T-helper 1 cell treated with Interleukin-12 subunit alpha and Interleukin-12 subunit beta and Interleukin-4 antibody, amounts not matched to agents 30 μg/mL and 1 μg/mL, for 36 hours (primary cell): Measurements from ENCODE around the gene ARHGEF40.

Experiments
- H3K27ac Mint-ChIP-seq: one replicate; pipeline ENCODE4 v1.8.0; 2021; ENCODE audit warnings: mild to moderate bottlenecking, mixed read lengths
- H3K27me3 Mint-ChIP-seq: one replicate; pipeline ENCODE4 v1.8.0; 2021; ENCODE audit warnings: low read depth, mixed read lengths
- H3K36me3 Mint-ChIP-seq: one replicate; pipeline ENCODE4 v1.8.0; 2021; ENCODE audit warnings: low read depth, mixed read lengths
- H3K4me1 Mint-ChIP-seq: one replicate; pipeline ENCODE4 v1.8.0; 2021; ENCODE audit warnings: low read depth, mixed read lengths
- H3K4me3 Mint-ChIP-seq: one replicate; pipeline ENCODE4 v1.8.0; 2021; ENCODE audit warnings: mild to moderate bottlenecking, moderate library complexity, mixed read lengths
- H3K9me3 Mint-ChIP-seq: one replicate; pipeline ENCODE4 v1.8.0; 2021; ENCODE audit warnings: mixed read lengths

Gene ARHGEF40

DNA sequence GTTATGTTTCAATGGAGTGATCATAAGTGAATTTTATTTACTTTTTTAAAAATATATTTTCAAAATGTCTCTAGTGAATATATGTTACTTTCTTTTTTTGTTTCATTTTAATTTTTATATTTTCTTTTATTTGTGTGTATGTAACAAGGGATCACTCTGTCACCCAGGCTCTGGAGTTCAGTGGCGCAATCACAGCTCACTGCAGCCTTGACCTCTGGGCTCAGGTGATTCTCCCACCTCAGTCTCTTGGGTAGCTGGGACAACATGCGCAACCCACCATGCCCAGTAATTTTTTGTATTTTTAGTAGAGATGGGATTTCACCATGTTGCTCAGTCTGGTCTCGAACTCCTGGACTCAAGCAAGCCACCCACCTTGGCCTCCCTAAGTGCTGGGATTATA, 48.8 kb downstream of the ARHGEF40 start:
- Mint-ChIP-seq H3K4me3 (no peak overlapping the region), H3K27me3 (peaks cover 4% of the 10 kb centered on the region), H3K36me3 (no peaks in the 10 kb centered on the region)

DNA sequence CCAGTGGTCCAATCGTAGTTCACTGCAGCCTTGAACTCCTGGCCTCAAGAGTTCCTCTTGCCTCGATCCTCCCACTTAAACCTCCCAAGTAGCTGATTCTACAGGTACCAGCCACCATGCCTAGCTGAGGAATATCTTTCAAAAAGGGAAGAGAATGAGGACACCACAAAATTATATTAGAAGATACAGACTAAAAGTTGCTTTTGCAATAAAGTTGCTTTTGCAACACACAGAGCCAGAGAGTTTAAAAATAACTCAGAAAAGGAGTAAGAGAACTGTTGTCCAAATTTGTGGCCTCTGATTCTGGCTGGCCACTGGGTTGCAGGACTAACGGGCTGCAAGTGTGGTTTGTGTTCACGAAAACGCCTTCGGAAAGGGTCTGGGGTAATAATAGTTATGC, 50.6 kb downstream of the ARHGEF40 start:
- Mint-ChIP-seq H3K9me3 (peaks cover 4% of the 10 kb centered on the region), H3K4me1 (peaks cover 3% of the 10 kb centered on the region), H3K27ac (no peak overlapping the region), H3K4me3 (no peak overlapping the region), H3K36me3 (no peaks in the 10 kb centered on the region), H3K27me3 (peaks cover 11% of the 10 kb centered on the region)

More for the DNA sequence above, 48.8 kb downstream of the ARHGEF40 start:
- H3K27ac Mint-ChIP-seq: no peak overlapping the region
- no peaks in the 10 kb centered on the region for H3K9me3 Mint-ChIP-seq
- H3K4me1 Mint-ChIP-seq: peaks cover 3% of the 10 kb centered on the region

- Mint-ChIP-seq H3K36me3 (no peaks in the 10 kb centered on the region), H3K27me3 (peaks cover 13% of the 10 kb centered on the region), H3K9me3 (peaks cover 4% of the 10 kb centered on the region), H3K4me1 (peaks cover 3% of the 10 kb centered on the region), H3K4me3 (no peak overlapping the region), H3K27ac (no peak overlapping the region)
Observed at GRCh38 chr14:21121122-21121521, 51.0 kb downstream of the ARHGEF40 start.

DNA sequence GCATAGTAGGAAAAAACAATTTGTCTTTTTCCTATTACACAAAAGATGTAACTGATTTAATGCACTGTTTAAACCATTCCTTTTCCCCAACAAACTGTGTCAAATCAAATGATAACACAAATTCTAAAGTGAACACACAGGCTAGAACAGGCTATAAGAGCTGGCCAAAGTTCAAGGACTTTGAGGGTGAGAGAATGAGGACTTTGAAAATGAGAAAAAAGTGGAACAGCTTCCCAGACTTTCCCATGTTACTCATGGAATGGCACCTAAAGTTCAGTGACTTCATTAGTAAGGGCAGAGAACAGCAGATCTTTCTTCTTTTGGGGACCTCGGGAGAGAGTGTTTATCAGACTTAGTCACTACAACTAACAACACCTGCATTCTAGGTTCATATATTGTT, 53.3 kb downstream of the ARHGEF40 start:
- Mint-ChIP-seq H3K9me3 (peaks cover 4% of the 10 kb centered on the region), H3K4me1 (peaks cover 3% of the 10 kb centered on the region), H3K4me3 (no peak overlapping the region), H3K36me3 (no peaks in the 10 kb centered on the region), H3K27ac (no peak overlapping the region), H3K27me3 (peaks cover 30% of the 10 kb centered on the region)

- Mint-ChIP-seq H3K9me3 (no peaks in the 10 kb centered on the region), H3K4me1 (no peaks in the 10 kb centered on the region), H3K27ac (no peak overlapping the region), H3K36me3 (no peaks in the 10 kb centered on the region), H3K4me3 (no peak overlapping the region), H3K27me3 (peaks cover 3% of the 10 kb centered on the region)
Observed at GRCh38 chr14:21133901-21134300, 63.8 kb downstream of the ARHGEF40 start.

GRCh38 chr14:21136024-21136423, 65.9 kb downstream of the ARHGEF40 start:
- Mint-ChIP-seq H3K36me3 (no peaks in the 10 kb centered on the region), H3K27me3 (no peaks in the 10 kb centered on the region), H3K27ac (no peak overlapping the region), H3K4me1 (no peaks in the 10 kb centered on the region), H3K4me3 (no peak overlapping the region), H3K9me3 (no peaks in the 10 kb centered on the region)
